Subcutaneous adipose tissue (tissue), 4 donors: Measurements from ENCODE around the gene PATJ. TPM values are rescaled to one million over a fixed set of nuclear protein-coding genes. Genes with fewer than 3 reads are reported as not detected.

Experiments used
- total RNA-seq, 4 donors: library from RNA; depleted of rRNA; stranded (reverse); fragments of >200 nt; gene quantifications; one replicate each; pipeline ENCODE4 v1.1.0, GENCODE V29; 2016
- TF ChIP-seq, protein P1 (sequence below): fragments of 450-650 bp; IDR thresholded peaks from one replicate; pipeline ENCODE4 v1.5.1; 2016; ENCODE audit warnings: low read depth, mild to moderate bottlenecking, control low read depth, antibody characterized with exemption, moderate library complexity

Gene PATJ
- total RNA-seq, 4 donors from 2014 or later = 12.2 to 21.6 (median 19.1) TPM

DNA sequence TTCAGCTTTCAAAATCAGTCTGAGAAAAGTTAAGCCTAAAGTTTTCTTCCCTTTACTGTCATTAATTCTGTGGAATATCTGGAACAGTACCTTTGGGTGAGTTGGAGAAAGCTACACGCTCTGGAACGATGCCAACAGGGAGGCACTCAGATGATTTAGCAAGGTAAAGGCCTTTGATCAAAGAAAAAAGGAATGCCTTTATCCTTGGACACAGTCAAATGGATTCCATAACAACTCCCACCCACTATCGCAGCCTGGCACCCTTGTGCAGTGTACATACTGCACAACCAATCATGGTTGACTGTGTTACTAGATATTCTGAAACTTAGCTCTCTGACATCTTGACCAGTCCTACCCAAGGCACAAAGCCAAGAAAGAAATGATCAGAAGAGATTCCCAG is 218.7 kb downstream of the PATJ start:
- TF ChIP-seq, protein P1, sequence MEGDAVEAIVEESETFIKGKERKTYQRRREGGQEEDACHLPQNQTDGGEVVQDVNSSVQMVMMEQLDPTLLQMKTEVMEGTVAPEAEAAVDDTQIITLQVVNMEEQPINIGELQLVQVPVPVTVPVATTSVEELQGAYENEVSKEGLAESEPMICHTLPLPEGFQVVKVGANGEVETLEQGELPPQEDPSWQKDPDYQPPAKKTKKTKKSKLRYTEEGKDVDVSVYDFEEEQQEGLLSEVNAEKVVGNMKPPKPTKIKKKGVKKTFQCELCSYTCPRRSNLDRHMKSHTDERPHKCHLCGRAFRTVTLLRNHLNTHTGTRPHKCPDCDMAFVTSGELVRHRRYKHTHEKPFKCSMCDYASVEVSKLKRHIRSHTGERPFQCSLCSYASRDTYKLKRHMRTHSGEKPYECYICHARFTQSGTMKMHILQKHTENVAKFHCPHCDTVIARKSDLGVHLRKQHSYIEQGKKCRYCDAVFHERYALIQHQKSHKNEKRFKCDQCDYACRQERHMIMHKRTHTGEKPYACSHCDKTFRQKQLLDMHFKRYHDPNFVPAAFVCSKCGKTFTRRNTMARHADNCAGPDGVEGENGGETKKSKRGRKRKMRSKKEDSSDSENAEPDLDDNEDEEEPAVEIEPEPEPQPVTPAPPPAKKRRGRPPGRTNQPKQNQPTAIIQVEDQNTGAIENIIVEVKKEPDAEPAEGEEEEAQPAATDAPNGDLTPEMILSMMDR = no peak

- TF ChIP-seq, protein P1 = no peak
Measured at GRCh38 chr1:61962631-61963030, 220.4 kb downstream of the PATJ start.

GRCh38 chr1:61967750-61968149 is 225.5 kb downstream of the PATJ start:
- TF ChIP-seq, protein P1 = no peak

GRCh38 chr1:61968869-61969268 is 226.6 kb downstream of the PATJ start:
- TF ChIP-seq, protein P1 = no peak

GRCh38 chr1:61973100-61973837 is 231.0 kb downstream of the PATJ start:
- TF ChIP-seq, protein P1 = no peak

DNA sequence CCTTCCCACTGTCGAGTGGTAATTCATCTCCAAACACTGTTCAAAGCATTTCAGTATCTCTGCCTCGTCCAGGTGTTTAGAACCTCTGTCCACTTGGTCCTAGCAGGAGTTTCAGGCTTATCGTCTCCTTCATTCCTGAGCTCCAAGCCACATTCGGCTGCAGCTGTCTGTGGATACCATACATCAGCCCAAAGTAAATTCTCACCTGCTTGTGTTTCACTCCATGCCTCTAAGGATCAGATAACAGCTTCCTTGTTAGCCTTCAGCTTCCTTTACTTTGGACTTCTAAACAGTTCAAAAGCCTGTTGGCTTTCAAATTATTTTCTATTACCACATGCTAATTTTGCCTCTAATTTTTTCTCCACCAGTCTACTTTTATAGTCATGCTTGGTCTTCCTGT is 233.4 kb downstream of the PATJ start:
- TF ChIP-seq, protein P1 = no peak

GRCh38 chr1:61976566-61976965 is 234.3 kb downstream of the PATJ start:
- TF ChIP-seq, protein P1 = no peak
